ENCODE results near the gene MILR1.

- TF ChIP-seq CTCF (IDR thresholded peaks at IDR 0.05) (peak in 4 of 6 experiments; percentile 31 to 43 (median 34)), POLR2A (IDR thresholded peaks at IDR 0.05) (peak in 1 of 2 donors; percentile 56)
Measured at GRCh38 chr17:64496786-64497564, 48.1 kb downstream of the MILR1 start, which contains the start of gene POLG2.

Measured in thyroid gland (tissue), 4 donors.